Measurements from ENCODE around the gene GAP43.

The GAP43 gene

DNA sequence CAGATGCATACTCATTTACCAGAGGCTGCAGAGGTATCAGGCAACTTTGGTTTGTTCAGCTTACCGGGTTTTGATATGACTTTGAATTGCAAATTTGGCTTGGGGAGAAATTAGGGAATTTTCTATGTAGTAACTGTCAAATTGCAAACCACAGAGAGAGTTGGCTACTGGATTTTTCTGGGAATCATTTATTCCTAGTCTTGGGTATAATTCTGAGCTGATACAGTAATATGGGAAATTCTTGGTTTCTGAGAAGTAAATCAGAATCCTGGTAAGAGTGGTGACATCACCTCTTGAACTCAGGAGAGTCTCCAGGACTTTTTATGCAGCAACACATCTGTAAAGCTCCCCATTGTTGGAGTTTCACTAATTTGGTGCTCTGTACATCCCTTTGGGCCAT, 39.0 kb downstream of the GAP43 start:
- DNase-seq (ENCODE audit: low read depth): no peak

DNA sequence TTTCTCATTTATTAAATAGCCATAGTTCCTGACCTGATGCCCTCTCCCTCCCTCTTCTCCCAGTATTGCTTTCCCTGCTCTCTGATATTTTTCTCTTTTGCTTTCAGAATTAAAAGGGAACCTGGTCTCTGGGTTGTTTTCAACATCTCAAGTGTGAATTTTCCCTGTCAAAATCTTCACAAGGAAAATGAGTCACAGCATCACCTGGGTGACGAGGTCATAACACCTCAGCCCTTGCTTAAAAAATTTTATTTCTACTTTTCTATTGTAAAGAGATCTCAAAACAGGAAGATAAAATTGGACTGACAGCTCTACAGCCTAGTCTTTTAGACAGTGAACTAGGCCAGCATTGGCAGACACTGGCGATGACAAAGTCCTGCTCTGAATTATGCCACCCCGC, 40.1 kb downstream of the GAP43 start:
- DNase-seq (ENCODE audit: low read depth): no peak

DNA sequence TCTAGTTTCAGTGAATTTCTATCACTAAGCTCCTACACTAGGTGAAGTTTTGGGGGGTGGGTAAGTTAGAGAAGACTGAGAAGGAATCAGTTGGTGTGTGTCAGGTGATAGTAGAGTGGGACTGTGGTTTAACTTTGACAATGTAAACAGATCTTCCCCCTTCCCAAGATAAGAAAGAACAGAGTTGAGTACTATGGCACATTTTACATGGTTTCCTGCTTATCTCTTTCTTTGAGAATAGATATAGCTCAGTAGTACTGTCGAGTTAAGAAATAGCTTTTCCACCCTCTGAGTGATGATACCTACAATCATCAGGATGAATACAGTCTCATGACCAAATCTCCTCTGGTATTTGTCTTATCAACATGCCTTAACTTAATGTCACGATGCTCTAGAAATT, 42.8 kb downstream of the GAP43 start:
- no peak for DNase-seq (ENCODE audit: low read depth)

DNA sequence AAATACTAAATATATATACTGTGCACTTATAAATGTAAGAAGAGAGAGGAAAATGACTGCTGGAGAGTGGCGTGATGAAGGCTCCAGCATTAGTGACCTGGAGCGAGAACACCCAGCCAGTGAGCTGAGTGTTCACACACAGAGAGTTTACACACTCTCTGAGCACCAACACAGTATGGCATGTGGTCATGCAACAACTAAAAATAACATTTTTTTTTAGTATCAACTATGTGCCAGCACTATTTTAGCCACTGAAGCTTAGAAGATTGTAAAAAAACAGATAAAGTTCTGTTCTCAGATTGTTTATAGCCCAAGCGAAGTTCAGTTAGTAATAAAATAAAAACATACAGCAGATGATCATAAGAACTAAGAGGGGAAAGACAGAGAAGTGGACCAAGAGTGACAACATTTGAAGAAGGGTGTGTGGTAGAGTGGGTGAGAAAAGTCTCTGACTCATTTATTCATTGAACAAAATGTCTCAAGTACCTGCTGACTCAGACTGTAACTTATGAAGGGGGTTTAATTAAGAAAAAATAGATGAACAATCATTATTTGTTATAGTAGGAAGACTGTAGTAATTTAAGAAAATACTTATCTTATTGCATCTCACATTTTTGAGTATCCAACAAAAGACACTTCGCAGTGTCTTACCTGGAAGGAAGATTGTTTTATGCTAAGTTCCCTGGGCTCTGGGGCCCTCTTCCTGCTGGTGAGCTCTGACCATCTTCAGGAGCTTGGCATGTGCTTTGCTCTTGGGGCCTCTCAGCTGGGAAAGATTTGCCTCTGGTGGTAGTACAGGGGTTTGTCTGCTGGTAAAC, 43.8 kb downstream of the GAP43 start:
- DNase-seq (ENCODE audit: low read depth): no peak

DNA sequence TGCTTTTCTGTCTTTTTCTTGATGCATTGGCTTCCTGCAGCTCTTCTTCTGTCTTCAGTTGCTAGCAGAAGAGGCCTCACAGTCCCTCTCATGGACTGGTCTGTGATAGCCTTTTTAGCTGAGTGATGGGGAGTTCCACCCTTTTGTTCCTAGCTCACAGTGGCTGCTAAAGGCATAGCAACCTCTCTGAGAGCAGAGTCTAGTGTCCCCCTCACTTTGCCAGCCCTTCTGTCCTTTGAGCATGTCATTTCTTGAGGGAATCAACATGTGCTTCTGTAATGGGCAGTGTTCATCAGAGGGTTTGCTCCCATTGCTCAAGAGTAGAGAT, 44.4 kb downstream of the GAP43 start:
- no peak for DNase-seq (ENCODE audit: low read depth)

DNA sequence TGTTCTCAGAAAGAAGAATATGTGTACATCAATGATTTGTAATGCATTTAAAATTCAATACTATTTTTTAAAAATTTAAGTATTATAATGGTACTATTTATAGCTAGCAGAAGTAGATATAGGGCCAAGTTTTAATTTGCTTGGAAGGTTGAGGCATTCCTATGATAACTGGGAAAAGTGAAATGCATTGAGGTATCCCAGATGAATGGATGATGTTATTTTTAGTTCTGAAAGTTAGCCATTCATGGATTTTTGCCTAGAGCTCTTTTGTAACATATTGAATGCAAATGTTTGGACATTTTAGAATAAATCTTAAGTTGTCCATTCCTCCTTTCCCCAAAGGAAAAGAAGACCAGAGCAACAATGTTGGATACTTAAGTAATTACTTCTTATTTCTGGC, 47.6 kb downstream of the GAP43 start:
- DNase-seq (ENCODE audit: low read depth): no peak

DNA sequence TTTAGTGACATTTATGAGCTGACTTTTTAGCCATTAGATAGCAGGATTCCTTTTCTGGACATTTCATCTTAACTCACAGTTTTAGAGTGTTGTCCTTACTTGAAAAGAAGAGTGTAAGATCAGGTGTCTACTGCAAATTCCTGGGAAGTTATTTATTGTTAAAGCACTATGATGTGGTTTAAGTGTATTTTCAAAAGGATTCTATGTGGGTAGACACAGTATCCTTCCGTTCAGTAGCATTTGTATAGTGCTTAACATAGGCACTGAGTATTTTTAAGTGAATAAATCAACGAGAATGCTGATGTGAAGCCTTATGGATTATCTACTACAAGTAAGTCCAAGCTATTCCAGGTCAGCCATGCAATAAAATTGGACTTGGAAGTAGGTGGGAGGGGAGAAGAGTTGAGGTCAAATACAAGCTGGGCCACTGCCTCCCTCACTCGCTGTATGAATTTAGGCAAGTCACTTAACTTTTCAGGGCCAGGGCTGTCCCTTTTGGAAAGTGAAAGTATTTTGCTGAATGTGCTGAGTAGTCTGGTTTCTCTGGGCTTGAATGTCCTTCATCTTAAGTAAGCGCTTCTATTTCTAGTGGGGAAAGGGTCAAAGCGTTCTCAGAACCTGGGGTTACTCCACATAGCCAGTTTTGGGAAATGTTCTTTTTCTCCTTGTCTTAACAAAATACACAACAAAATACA, 48.6 kb downstream of the GAP43 start:
- no peak for DNase-seq (ENCODE audit: low read depth)

DNA sequence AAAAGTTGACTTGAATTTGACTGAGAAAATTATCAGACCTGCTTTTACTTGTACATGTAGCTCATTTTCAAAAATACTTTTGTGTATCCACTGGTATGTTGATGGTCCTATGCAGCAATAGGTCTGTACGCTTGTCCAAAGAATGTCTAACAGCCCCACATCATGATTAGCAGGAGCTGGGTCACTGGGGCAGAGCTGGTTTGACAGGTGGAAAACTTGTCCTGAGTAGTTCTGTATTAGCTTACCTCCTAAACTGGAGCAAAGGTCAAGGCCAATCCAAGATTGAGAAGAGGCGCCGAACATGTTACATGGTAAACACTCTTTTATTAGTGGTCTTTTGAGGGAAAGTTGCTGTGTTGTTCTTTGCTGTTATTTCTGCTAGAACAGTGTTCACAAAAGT, 50.6 kb downstream of the GAP43 start:
- no peak for DNase-seq (ENCODE audit: low read depth)

DNA sequence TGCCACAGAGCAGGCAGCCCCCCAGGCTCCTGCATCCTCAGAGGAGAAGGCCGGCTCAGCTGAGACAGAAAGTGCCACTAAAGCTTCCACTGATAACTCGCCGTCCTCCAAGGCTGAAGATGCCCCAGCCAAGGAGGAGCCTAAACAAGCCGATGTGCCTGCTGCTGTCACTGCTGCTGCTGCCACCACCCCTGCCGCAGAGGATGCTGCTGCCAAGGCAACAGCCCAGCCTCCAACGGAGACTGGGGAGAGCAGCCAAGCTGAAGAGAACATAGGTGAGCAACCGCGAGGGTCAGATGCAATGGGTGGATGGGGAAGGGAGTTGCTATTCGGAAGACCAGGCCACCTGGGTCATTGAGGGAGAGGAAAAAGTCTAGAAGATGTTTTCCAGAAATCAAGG, 53.0 kb downstream of the GAP43 start:
- no peak for DNase-seq (ENCODE audit: low read depth)

DNA sequence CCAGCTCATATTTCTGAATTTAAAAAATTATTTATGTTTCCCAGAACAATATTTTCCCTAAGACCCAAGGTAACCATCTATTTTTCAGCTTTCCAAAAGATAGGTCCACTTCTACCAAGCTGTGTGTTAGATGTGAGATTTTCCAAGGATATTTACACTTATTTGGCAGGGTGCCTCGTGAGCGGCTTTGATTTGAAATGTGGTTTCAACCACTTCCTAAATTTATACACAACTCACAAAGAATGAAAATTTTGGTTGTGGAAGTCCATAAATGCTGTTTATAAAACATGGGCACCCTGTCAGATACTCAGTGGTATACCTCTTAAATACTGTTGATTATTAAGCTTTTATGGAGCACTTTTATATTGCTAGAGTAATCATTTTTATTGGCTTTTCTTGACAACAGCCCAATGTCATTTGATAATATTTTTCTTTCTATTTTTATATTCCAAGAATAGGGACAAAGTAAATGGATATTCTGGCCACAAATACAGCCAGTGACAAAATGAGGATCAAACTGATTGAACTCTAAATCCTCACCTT, 57.6 kb downstream of the GAP43 start:
- DNase-seq (ENCODE audit: low read depth): no peak

DNA sequence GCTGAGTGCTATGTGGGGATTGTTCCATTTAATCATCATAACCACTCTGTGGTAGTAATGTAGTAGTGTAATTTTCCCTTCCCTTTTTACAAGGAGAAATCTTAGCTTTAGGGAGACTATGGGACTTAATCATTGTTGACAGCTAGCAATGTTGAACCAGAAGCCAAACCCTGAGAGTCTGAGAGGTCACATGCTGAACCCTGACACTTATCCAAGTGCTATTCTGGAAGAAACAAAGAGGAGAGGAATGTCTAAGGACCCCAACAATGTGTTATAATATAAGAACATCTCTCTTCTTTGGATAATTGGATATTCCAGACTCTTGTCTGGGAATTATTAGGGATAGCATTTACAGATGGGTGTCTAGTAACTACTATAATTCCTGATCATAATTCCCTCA, 58.4 kb downstream of the GAP43 start:
- no peak for DNase-seq (ENCODE audit: low read depth)

DNA sequence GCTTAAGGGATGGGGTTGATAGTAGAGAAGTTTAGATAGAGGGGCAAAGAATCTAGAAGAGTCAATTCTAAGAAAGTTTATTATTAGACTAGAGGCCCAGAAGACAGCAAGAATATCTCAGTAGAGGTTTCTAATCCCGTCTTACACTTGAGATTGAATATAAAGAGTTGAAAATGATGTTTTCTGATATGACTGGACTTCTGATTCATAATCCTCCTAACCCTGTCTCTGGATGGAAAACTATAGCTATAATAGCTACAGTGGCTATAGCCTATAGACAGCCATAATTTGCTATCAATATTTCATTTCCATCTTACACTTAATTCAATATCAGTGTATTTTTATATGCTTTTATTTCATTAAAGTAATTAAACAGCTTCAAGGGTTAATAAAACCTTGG, 60.0 kb downstream of the GAP43 start:
- no peak for DNase-seq (ENCODE audit: low read depth)

DNA sequence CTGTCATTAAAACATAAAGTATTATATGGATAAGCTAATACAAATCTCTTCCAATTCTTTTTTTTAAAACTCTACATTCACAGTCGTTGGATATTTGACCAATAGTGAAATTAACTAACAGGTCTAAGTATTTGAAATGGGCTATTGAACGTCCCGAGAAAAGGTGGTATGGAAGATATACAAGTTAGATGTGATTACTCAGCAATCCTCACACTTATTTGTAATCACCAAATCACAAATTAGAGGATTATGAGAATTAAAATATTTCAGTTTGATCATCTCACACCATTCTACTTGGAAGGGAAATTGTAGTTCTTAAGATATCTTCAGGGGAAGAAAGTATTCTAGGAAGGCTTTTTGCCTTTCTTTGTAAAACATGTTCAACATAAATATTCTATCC, 60.5 kb downstream of the GAP43 start:
- DNase-seq (ENCODE audit: low read depth): no peak

DNA sequence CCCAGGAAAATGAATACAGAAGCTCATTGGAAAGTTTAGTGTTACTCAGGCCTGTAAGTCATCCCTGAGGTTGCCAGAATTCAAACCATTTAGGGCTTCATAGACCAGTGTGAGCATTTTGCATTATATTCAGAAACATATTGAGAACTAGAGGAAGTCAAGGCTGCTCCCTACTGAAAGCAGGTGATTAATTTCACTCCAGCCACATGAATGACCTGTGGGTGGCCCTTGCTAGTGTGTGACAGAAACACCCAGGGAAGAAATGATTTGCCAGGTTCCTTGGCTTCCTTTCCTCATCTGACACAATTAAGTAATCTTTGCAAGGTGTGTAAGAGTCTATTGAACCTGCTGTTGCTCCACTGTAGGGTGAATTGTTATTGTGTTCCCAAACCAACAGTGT, 61.8 kb downstream of the GAP43 start:
- DNase-seq (ENCODE audit: low read depth): peak; percentile 26

DNA sequence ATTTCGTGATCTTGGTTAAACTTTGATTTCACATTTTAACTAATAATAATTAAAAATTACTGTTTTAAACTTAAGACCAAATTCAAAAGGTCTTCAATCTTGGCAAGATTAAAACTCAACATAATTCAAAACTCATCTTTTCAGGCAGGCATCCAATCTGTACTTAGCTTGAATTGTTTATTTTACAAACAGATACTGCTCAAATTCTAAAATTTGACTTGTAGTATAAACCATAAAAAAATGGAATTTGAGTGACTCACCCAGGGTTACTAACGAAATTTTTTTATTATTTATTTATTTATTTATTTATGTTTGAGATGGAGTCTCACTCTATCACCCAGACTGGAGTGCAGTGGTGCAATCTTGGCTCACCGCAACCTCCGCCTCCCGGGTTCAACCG, 64.4 kb downstream of the GAP43 start:
- DNase-seq (ENCODE audit: low read depth): peak; percentile 25

DNA sequence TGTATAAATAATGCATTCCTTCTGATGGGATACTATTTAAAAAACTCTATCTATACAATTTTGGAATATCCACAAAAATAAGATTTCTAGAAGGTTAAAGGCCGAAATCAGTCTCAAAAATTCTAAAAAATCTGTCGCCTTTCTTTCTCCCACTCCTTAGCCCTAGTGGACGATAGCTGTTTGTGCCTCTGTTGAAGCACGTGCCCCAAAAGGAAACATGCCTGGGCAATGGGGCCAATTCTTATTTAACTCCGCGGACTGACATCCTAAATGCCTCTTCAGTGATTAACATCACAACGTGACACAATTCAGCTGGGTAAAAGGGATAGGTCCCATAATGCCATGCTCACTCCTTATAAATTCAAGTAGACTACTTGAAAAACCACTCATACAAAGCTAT, 65.1 kb downstream of the GAP43 start:
- DNase-seq (ENCODE audit: low read depth): no peak

DNA sequence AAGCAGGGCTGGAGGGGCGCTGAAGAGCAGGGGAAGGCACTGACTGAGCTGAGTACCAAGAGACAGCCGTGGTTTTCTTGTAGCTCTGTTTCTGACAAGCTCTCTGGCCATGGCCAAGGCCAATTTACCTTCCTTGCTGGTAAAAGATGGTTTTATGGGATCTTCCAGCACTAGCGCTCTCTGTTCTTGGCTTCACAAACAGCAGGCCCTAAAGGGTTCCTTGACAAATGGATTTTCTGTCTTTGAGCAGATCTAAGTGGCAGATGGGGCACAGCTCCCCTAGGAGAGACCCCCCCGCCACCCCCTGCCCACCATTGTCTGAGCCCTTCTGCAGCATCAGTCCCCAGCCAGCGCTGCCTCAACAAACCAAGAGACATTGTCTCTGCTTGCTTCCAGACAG, 66.6 kb downstream of the GAP43 start:
- DNase-seq (ENCODE audit: low read depth): no peak

DNA sequence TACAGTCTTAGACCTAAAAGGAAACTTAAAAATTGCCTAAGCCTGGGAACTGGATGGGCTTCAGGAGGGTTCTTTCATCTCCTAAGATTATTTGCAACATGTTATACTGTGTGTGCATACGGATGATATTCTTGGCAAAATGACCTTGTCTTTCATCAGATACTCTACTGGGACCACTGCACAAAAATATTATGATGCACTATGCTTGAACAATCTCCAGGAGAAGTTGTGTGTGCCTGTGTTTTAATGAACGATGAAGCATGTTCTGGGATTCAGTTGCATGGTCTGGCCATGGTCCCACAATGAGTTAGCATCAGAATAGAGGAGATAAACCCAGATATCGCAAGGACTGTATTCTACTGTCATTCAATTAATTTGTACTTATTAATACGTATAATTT, 68.7 kb downstream of the GAP43 start:
- DNase-seq (ENCODE audit: low read depth): peak; percentile 52

DNA sequence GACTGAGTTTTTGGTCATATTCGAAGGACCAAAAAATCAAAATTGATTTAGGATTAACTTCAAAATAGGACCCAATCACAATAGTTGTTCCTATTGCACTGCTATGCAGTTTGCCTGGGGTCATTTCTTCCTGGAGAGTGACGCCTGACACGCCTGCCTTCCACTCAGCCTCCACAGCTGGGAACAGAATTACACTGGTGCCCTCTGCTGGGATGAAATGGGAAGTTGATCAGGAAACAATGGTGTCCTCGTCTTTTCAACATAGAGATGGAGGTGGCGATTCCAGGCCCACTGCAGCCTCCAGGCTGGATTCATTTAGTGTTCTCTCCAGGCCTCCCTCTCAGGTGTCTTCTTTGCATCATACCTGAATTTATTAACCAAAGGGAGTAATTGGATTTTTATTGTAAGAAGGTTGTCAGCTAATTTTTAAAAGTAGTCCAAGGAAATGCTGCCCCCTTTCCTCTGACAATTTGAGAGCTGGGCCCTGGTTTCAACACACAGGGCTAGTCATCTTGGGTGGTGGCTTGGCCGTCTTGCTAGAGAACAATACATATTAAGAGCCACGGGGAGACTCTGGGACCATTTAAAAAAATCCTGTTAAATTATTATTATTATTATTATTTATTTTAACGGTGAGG, 69.7 kb downstream of the GAP43 start:
- DNase-seq (ENCODE audit: low read depth): peak; percentile 80

DNA sequence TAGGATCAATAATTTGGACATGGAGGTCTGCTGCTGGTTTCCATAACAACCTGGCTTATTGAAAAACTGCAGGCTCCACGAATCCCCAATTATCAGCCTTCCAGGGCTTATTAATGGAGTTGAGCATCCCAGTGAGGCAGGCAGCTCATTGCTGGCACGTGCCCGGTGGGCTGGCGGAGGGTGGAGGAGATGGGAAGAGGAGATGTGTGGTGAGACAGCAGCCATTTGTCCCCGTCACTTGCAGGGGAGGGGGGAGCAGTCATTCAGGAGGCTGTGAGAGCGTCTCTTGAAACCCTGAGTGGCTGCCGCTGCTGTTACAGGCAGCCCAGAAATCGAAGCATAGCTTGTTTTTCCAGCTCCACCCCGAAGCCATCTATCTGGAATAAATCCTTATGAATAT, 70.6 kb downstream of the GAP43 start:
- no peak for DNase-seq (ENCODE audit: low read depth)

DNA sequence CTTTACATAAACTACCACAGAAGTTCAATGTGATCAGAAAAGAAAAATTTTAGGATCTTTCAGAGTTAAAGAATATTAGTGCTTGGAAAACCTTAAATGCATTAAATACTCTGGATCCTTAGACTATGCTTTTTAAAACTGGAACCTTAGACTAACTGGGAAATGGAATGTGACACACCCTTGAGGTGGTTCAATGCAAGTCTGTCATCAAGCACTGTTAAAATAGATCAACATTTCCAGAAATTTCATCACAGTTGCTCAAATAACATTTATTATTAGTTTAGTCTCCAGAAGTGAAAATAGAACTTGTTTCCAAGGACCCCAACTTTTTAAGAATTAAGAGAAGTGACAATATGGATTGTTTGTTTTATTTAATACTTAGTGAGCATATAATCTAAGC, 71.8 kb downstream of the GAP43 start:
- DNase-seq (ENCODE audit: low read depth): no peak

DNA sequence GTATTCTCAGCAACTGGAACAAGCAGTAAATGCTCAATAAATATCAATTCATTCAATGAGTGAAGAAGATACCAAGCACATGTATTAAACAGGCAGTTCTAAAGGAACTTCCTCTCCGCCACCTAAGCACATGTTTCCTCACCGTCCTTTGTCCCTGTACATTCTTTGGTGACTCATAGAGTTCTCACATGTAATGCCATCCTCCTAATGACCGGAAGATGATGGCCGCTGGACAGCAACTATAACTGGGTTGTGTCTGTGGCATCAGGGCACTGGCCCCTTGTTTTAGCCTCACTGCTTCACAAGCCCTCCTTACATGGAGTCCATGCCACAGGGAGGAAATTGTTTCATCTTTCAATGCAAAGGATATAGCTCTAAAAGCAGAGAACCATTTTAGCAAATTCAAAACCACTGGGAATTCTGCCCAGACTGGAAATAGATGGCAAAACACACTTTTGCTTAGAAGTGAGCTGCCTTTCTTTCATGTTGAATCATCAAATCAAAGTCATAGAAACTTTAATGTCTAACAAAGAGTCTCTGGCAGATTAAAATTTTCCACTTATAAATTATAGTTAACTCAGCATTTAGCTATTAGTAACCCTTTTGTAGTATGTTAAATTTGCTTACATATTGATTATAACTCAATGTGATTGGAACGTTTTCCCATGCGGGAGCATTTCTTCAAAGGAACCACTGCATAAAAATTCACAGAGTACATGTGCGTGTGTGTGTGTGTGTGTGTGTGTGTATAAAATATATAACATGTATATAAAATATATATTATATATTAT, 74.1 kb downstream of the GAP43 start:
- DNase-seq (ENCODE audit: low read depth): no peak

All from stromal cell of bone marrow (primary cell).